HFFc6 (cell line): ENCODE results near the gene TAPBP. TPM values are rescaled to one million over a fixed set of nuclear protein-coding genes. Genes with fewer than 3 reads are reported as not detected.
"Not testable (repeated sequence)": the region's sequence is repeated elsewhere in the genome, so short reads cannot be mapped to it uniquely, and the experiment has no call there.

Experiments
- DNase-seq: peaks from one replicate; pipeline ENCODE4 v3.0.0-alpha.2; 2018
- H3K27ac Mint-ChIP-seq: 2 replicates; pipeline ENCODE4 v1.8.0; 2020; ENCODE audit warnings: mild to moderate bottlenecking, mixed read lengths
- H3K27me3 Mint-ChIP-seq: 2 replicates; pipeline ENCODE4 v1.8.0; 2021; ENCODE audit warnings: mild to moderate bottlenecking, moderate library complexity, mixed read lengths; ENCODE audit not compliant: insufficient read depth
- H3K36me3 Mint-ChIP-seq: 2 replicates; pipeline ENCODE4 v1.8.0; 2021; ENCODE audit warnings: low read depth, mixed read lengths
- H3K4me1 Mint-ChIP-seq: 2 replicates; pipeline ENCODE4 v1.8.0; 2020; ENCODE audit warnings: low read depth, mixed read lengths
- H3K4me3 Mint-ChIP-seq: 2 replicates; pipeline ENCODE4 v1.8.0; 2020; ENCODE audit warnings: mild to moderate bottlenecking, moderate library complexity, mixed read lengths
- H3K9me3 Mint-ChIP-seq: 2 replicates; pipeline ENCODE4 v1.8.0; 2020; ENCODE audit warnings: mild to moderate bottlenecking, mixed read lengths
- CTCF ChIP-seq: fragments of 200-600 bp; sonication (generic); IDR thresholded peaks from 2 replicates; pipeline ENCODE4 v1.5.0; 2021; ENCODE audit warnings: antibody characterized with exemption, mild to moderate bottlenecking
- total RNA-seq, 6 experiments: library from RNA; stranded (reverse); fragmentation: NEBNext Ultra II Directional; extraction: Animal tissue kit (Norgen Biotek cat#: 25700); gene quantifications; 2 replicates in 1 of 6; 3 replicates in 5 of 6; pipeline ENCODE4 v1.2.3, GENCODE V29; 2021

TAPBP gene
- total RNA-seq, 6 experiments from 2014 or later: 88.7 to 118 (median 104) TPM

DNA sequence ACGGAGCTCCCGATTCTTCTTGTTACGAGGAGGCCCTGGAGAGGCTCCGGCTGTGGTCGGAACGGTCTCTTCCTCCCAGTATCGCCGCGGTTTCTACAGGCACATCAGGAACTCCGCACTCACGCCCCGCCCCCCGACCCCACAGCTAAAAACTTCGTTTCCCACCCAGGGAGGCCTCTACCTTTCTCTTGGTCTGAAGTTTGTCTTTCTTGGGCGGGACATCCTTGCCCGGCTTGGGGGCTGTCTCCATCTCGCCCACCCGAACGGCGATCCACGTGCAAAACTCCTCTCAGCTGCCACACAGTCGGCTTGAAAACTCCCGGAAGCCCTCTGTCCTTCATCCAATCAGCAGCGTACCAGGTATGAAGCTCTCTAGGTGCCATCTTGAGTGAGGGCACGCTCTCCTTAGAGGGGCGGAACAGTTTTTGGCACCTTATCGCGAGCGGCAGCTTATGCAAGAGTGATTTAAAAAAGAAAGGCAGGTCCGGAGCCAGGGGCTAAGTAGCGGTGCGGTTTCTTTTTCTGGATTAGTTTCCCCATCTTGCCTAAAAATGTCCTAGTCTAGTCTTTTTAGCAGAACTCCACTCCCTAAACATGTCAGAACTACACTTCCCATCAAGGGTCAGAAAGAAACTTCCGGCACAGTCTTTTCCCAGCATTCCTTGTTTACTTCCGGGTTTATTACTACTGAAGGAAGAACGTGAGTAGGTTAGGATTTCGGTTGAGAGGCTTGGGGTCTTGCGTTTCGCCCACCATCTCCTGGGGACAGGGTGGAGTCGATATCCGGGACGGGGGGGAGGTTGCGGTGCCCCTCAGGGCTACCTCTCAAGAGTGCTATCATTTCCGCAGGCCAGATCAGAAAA, 24.7 kb downstream of the TAPBP start, which contains the start of the genes PFDN6 and WDR46:
PFDN6 (plus strand) TSS at position 681 of the 863 bp plus-strand sequence. CDS start 256 bp downstream, outside the sequence.
WDR46 (minus strand) TSS at position 319 of the 863 bp plus-strand sequence; CDS start at position 250, 69 bp downstream.
- H3K9me3 Mint-ChIP-seq: no peaks in the 10 kb centered on the region
- H3K4me3 Mint-ChIP-seq: peak within 1 kb of the TSS; percentile 94
- H3K27me3 Mint-ChIP-seq: no peaks in the 10 kb centered on the region; the same call in 1 of the 2 replicates
- peak within 1 kb of the TSS; percentile 82 for H3K27ac Mint-ChIP-seq
- peaks cover 42% of the 10 kb centered on the region for H3K4me1 Mint-ChIP-seq
- no peak for TF ChIP-seq CTCF
- H3K36me3 Mint-ChIP-seq: peaks cover 46% of the 10 kb centered on the region
- peak; percentile 85 for DNase-seq

GRCh38 chr6:33288141-33288920, 25.5 kb downstream of the TAPBP start:
- DNase-seq: no peak
- H3K36me3 Mint-ChIP-seq: peaks cover 46% of the 10 kb centered on the region

DNA sequence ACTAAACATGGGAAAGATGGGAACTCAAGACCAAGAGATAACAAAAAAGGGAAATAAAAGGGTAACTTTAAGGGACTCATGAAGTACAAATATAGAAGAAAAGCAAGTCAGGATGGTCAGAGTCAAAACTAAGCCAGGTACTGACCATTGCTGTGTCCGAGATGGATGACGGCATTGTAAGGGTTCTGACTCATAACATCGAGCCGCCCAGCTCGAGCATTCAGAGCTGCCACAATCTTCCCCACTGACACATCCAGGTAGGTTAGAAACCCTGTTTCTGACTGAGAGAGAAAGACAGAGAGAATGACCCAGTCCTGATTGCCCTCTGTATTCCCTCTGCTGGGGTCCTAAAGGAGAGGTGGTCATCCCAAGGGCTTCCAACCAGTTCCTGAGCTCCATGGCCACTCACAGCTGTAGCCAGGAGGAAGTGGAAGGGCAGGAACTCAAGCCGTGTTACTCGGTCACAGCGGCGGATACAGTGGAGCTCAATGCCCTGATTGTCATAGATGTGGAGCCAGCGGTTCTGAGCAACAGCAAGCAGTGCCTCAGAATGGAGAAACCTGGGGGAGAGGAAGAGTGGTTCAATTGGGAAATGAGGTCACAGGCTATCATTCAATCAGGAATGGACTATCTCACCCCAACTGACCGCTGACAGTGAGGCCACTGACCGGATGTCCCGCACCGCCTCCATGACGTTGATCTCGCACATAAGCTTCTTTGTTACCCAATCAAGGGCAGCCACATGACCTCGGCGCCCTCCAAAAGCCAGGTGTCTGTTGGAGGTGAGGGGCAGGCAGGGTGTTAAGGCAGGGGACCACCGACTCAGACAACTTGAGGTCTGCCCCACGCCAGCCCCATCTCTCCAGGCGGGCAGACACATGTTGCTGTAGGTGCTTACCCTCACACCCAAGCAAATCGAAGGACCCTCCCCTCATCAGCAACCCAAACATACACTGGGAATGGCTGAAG, 26.6 kb downstream of the TAPBP start:
- peaks cover 42% of the 10 kb centered on the region for H3K4me1 Mint-ChIP-seq
- peak overlapping the region; percentile 31; the same call in 1 of the 2 replicates for H3K27ac Mint-ChIP-seq
- no peak for TF ChIP-seq CTCF
- no peaks in the 10 kb centered on the region for H3K9me3 Mint-ChIP-seq
- peaks cover 1% of the 10 kb centered on the region for H3K27me3 Mint-ChIP-seq
- DNase-seq: no peak
- peak overlapping the region; percentile 94 for H3K4me3 Mint-ChIP-seq
- peaks cover 46% of the 10 kb centered on the region for H3K36me3 Mint-ChIP-seq

More at GRCh38 chr6:33288141-33288920, 25.5 kb downstream of the TAPBP start:
- H3K27me3 Mint-ChIP-seq: peaks cover 1% of the 10 kb centered on the region
- TF ChIP-seq CTCF: no peak
- H3K4me3 Mint-ChIP-seq: peak overlapping the region; percentile 94
- H3K9me3 Mint-ChIP-seq: no peaks in the 10 kb centered on the region
- peaks cover 42% of the 10 kb centered on the region for H3K4me1 Mint-ChIP-seq
- H3K27ac Mint-ChIP-seq: peak overlapping the region; percentile 82

DNA sequence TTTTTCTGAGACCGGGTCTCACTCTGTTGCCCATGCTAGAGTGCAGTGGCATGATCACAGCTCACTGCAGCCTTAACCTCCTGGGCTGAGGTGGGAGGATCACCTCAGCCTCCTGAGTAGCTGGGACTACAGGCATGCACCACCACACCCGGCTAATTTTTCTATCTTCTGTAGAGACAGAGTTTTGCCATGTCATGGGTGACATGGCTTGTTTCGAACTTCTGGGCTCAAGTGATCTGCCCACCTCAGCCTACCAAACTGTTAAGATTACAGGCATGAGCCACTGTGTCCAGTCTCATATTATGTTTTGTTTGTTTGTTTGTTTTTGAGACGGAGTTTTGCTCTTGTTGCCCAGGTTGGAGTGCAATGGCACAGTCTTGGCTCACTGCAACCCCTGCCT, 28.7 kb downstream of the TAPBP start:
- not testable (repeated sequence) for H3K4me3 Mint-ChIP-seq, H3K27ac Mint-ChIP-seq, H3K9me3 Mint-ChIP-seq, DNase-seq, H3K27me3 Mint-ChIP-seq
- H3K4me1 Mint-ChIP-seq: peaks cover 29% of the 10 kb centered on the region
- peaks cover 36% of the 10 kb centered on the region for H3K36me3 Mint-ChIP-seq

GRCh38 chr6:33280539-33280938, 33.3 kb downstream of the TAPBP start:
- Mint-ChIP-seq H3K9me3 (no peaks in the 10 kb centered on the region), H3K27me3 (peaks cover 15% of the 10 kb centered on the region; the same call in 1 of the 2 replicates), H3K36me3 (peaks cover 13% of the 10 kb centered on the region), H3K4me3 (no peak overlapping the region), H3K4me1 (peaks cover 13% of the 10 kb centered on the region), H3K27ac (no peak overlapping the region)
- DNase-seq: no peak
- no peak for TF ChIP-seq CTCF
